Erythroblast (primary cell): ENCODE measurements around the gene TBX15.

Experiments used
- DNase-seq, 2 experiments: peaks; one replicate each; lab custom pipeline; 2025; lab: John Stamatoyannopoulos, UW
- GATA1 ChIP-seq: IDR thresholded peaks from 2 replicates; pipeline ENCODE4 v1.6.1; 2011; ENCODE audit warnings: low read depth, mild to moderate bottlenecking, control low read depth, low read length, moderate library complexity
- POLR2A ChIP-seq: IDR thresholded peaks from 2 replicates; pipeline ENCODE4 v1.6.1; 2011; ENCODE audit warnings: mild to moderate bottlenecking, low read length

TBX15 gene

DNA sequence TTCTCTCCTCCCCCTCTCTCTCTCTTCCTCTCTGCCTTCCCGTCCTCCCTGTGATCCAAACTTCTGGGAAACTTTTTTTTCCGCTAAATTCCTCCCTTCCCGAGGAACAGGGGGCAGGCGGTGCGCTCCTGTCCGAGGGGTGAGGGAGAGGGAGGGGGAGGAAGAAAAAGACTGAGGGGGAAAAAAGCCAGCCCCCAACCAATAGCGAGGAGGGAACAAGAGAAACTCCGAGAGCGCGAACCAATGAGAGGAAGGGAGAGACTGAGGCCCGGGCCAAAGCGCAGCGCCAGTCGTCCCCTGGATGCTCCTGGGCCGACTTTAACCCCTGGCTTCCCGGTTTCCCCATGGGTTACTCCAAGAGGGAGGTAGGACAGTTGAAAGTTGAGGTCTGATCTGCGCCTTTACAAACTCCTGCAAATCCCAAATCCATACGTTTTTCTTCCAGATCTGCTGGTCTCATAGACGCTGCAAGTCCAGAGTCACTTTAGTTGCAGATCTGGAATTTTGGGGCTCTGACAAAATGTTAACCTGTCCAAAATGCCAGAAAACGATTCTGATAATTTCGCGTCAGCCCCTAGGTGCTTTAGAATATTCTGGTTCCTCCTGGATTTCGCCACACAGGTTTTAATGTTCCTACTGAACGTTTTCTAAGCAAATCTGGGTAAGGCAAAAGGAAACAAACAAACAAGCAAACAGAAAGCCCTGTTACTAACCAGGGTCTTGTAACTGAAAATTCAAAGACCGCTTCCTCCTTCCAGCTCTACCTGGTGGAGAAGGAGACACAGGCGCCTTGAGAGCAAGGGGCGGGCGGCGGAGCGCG, at the start of gene TBX15:
Gene TBX15 (minus strand): TSS at position 158 of the 820 bp plus-strand sequence. CDS start 548 bp downstream, outside the sequence.
- TF ChIP-seq POLR2A (no peak), GATA1 (no peak)
- no peak for DNase-seq

DNA sequence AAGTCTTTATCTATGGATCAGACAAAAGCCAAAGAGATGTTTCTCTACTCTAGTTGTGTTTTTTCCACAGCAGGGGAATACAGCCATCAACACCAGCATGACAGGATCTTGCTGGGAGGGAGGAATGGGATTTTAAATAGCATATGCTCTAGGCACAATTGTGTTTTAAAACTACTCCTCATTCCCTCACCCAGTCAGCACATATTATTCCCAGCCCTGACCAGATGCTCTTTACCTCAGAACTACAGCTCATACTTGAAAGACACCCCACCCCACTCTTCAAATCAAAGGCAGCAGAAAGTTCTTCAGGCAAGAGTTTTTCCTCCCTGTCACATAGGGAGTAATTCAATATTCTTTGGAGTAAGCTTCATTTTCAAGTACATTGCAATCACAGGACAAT, 46.2 kb upstream of the TBX15 start:
- TF ChIP-seq GATA1 (no peak), POLR2A (no peak)
- DNase-seq, result no peak

DNA sequence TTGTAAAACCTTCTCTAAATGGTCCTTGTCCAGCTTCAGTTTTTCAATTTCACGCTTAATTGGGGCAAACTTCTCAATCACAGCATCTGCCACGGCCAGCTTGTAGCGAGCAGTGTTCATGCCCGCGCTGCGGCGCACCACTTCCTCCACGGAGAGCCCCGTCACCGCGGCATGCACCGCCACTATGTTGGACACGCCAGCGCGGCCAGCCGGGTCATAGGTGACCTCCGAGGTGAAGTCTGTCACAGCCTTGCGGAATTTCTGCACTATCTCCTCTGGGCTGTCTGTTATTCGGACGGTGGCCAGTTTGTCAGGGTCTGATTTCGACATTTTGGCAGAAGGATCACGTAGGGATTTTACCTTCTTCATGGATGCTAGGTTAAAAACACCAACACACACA, 44.8 kb upstream of the TBX15 start:
- no peak for TF ChIP-seq GATA1
- no peak for TF ChIP-seq POLR2A
- DNase-seq, result no peak

DNA sequence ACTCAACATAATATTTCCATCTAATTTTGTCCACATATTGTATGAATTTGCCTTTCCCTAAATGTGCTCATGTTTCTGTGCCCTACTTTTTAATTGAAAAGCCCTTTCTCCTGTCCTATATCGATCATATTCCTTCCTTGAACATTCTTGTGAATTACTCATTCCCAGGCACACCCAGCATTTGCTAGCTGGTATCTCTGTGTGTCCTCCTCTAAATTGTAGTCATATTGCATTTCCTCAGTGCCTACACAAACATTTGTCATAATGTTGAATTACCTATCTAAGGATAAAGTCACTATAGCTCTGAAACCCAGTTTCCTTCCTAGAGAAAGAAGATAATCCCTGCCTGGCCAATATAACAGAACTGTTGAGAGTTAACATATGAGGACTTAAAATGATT, 39.6 kb upstream of the TBX15 start:
- no peak for TF ChIP-seq GATA1
- TF ChIP-seq POLR2A, result no peak
- DNase-seq, result no peak

DNA sequence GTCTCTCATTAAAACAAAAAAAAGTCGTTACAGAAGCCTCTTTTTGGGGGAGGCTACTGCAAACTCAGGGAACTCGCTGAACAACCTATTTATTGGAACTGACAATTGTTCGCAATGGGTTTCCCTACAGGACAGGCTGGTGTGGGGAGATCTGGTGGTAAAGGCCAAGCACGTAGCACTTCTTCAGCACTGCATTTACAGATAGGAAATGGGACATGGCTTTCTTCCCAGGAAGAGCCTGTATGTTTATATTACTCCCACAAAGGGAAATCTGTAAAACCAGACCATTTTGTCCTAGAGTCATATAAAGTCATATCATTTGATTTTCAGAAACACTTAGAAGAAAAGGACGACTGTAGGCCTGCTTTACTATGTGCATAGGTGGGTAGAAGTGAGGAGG, 38.8 kb upstream of the TBX15 start:
- no peak for DNase-seq
- TF ChIP-seq POLR2A (no peak), GATA1 (no peak)

DNA sequence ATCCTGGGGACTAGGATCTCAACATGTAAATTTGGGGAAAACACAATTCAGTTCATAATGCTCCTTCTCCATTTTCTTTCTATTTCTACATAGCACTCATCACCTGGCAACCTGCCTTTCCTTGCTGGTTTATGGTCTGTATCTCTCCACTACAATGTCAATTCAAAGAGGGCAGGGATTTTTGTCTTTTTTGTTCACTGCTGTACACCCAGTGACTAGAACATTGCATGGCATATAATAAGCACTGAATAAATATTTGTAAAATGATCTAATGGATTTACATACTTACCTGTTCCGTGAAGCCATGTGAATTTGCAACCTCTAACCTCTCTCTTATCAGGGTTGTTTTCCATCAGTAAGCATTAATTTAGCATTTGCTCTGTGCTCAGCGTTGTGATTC, 27.4 kb upstream of the TBX15 start:
- no peak for DNase-seq
- TF ChIP-seq POLR2A (no peak), GATA1 (no peak)

DNA sequence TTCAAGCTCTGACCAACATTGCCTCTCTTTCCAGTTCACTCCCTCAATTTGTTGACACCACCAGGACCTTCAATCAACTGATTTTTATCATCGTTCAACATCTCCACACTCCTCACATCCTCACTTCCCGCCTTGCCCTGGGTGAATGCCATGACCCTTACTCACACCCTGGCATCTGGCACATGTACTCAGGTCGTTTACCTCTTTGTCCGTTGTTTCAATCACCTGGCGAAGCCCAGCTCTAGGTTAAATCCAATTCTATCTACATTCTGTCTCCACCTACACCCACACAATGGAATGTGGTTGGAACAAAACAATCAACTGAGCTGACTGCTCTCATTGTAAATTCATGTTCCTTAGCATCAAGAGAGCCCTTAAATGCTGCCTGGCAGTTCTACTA, 24.2 kb upstream of the TBX15 start:
- TF ChIP-seq POLR2A (no peak), GATA1 (no peak)
- DNase-seq, result no peak

DNA sequence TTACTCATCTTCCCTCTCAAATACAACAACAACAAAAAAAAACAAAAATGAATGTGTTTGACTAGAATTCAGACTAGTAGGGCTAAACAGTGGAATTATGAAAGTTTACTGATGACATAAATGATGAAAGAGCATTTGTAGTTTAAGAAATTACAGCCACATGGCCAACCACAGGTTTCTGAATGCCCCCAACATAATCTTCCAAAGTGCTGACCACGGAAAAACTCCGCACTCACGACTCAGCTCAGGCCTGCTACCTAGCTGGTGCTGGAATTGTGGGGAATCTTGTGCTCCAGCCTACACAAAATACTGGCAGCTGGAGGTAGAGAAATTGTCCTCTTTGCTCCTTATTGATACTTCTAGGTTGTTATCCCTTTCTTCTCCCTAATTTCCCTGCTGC, 23.6 kb upstream of the TBX15 start:
- DNase-seq, result no peak
- TF ChIP-seq POLR2A (no peak), GATA1 (no peak)

DNA sequence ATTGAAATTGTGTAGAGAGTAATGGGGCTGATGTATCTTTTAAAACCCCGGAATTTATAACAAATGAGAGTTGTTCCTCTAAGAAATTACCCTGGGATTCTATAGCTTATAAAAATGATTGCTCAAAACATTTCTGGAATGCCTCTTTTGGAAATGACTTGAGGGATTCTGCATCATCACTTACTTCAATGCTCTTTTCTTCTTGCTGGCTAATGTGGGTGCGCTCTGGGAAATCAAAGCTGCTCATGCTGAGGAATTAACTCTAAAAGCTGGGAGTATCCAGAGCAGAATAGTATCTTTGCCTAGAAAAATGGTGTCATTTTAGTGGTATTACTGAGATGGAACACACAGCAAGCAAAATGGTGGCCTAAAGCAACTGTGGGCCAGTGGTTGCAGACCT, 23.0 kb upstream of the TBX15 start:
- no peak for TF ChIP-seq POLR2A
- TF ChIP-seq GATA1, result no peak
- no peak for DNase-seq

DNA sequence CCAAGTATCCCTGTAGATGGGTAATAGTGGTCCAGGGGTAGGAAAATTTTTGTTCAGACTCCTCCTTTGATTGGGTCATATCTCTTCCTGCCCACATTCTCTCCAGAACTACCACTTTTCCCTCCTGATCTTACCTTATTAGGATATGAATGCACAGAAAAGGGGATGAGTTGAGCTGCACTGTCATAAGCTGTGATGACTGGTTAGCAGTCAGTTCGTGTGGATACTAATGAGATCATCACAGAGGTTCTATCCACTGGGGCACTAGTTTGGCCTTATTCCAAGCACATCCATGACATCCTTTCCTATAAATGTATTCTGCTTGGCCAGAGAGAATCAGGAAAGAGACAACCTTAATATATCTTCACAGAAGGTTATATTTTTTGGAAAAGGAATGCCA, 22.1 kb upstream of the TBX15 start:
- TF ChIP-seq GATA1 (no peak), POLR2A (no peak)
- no peak for DNase-seq

DNA sequence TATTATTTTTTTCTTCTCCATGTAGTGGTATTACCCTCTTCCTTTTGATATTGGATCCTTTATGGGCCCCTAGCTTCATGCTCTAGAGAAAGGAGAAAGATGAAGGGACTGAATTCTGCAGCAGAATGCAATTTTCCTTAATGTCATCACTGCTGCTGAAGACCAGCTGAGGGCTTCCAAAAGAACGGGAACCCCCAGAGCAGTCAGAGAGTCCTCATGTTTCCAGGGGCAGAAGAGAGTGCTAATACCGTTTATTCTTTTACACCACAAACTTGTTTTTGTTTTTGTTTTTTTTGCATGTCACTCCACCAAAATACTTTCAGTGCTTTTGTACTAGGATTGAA, 21.1 kb upstream of the TBX15 start:
- TF ChIP-seq POLR2A (no peak), GATA1 (no peak)
- DNase-seq, result no peak

DNA sequence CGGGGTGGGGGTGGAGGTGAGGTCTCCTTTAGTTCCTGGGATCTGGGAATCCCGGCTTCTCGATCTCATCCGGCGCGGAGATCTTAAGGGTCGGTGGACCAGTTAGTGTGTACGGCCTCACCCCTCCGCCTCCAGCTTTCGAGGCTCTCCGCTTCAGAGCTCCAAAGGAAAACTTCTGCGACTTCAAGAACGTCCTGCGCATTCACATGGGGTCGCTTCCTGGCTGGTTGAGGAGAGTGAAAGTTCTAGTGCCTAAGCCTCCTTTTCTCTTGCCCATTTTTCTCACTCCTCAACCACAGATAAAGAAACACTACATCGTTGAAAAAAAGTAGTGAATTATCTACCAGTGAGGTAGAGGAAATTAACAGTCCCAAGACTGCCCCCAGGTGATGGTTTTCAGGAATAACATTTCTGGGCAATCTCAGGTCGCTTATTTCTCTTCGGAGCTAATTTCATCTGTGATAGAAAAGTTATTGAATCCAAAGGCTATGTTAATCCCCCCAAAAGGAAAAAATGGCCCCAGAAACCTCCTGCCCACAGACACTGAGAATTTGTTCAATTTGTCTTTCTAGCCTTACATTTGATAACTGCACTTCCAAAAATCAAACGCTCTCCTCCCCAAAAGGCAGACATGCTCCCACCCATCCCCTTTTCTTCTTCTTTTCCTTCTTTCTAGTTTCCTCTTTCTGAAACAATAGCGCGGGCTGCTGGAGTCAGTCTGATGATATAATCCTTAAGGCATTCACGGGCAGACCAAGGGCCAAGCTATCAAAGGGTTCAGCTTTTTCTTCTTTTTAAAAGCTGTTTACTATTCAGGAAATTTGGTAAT, 20.6 kb upstream of the TBX15 start:
- TF ChIP-seq GATA1 (no peak), POLR2A (no peak)
- DNase-seq, result peak; percentile 48 to 62

DNA sequence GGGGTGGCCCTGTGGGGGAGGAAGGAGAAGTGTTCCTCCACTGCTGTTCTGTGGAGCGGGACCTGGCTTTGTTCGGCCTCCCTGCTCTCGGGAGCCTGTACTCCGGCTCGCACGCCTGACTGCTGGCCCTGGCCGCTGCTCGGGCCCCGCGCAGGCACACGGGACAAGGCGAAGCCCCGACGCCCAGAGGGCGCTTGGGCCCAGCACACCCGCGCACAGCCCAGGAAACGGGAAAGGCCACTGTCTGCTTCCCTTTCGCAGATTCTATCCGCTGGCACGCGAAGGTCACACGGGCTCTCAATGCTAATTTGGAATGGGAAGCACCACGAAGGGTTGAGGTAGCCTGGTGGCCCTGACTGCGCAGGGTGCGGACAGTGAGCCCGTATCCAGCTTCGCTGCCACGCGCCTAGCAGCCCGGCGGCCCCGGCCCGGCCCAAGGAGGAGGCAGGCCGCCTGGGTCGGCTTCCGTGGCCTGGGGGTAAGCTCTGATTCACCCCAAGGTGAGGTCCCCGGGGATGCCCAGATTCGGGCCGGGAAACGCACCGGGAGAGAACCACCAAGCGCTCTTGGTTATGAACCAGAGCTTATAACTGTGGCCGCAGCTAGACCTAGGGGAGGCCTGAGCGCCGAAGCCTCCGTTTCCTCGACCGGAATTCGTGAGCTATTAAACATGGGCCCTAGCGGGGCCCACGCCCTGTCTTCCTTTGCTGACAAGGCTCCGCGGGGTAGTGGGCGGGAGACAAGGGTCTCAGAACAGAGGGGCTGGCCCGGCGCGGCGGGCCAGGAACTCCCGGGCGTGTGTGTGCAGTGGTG, 19.7 kb upstream of the TBX15 start:
- TF ChIP-seq GATA1 (no peak), POLR2A (no peak)
- DNase-seq, result no peak

DNA sequence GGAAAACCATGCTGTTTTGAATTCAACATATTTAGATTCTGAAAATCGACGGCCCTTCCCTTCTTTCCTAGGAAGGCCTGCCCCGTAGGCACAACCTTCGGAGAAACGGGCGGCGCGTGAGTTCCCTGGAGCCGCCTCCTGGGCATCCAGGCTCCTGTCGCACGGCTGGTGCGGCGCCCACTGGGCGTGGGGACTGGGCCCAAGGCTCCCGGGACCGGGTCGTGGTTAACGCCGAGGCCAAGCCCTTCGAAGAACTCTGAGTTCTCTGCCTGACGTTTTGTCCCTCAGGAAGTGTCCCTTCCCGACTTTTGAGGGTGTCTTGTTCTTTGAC, 19.2 kb upstream of the TBX15 start:
- no peak for TF ChIP-seq POLR2A
- no peak for TF ChIP-seq GATA1
- no peak for DNase-seq
